MM.1S (cell line): Measurements from ENCODE around the gene ACSL4.

Experiments
- DNase-seq: peaks from one replicate; pipeline ENCODE4 v3.0.0-alpha.2; 2015
- H2AFZ ChIP-seq: fragments of 300-600 bp; sonication (generic); 2 replicates; pipeline ENCODE4 v1.6.0; 2016; ENCODE audit warnings: antibody characterized with exemption, low read length
- H3F3A ChIP-seq: fragments of 300-600 bp; sonication (generic); 2 replicates; pipeline ENCODE4 v1.6.1; 2016; ENCODE audit warnings: mild to moderate bottlenecking, antibody characterized with exemption, low read length, moderate library complexity, mixed read lengths; ENCODE audit not compliant: insufficient read depth
- H3K27ac ChIP-seq: fragments of 300-600 bp; sonication (generic); 2 replicates; pipeline ENCODE4 v1.5.1; 2016; ENCODE audit warnings: mild to moderate bottlenecking, low read length
- H3K27me3 ChIP-seq: fragments of 300-600 bp; sonication (generic); replicated peaks from 2 replicates; pipeline ENCODE4 v1.6.0; 2016; ENCODE audit warnings: low read length; ENCODE audit not compliant: insufficient read depth
- H3K36me3 ChIP-seq: fragments of 300-600 bp; sonication (generic); replicated peaks from 2 replicates; pipeline ENCODE4 v1.6.1; 2016; ENCODE audit warnings: mild to moderate bottlenecking, low read length, mixed read lengths; ENCODE audit not compliant: insufficient read depth
- H3K4me1 ChIP-seq: fragments of 300-600 bp; sonication (generic); 2 replicates; pipeline ENCODE4 v1.6.1; 2016; ENCODE audit warnings: low read length, mixed read lengths
- H3K4me2 ChIP-seq: fragments of 300-600 bp; sonication (generic); 2 replicates; pipeline ENCODE4 v1.6.0; 2016; ENCODE audit warnings: low read depth, low read length
- H3K4me3 ChIP-seq: fragments of 300-600 bp; sonication (generic); 2 replicates; pipeline ENCODE4 v1.5.1; 2016; ENCODE audit warnings: low read length, mixed read lengths
- H3K79me2 ChIP-seq: fragments of 300-600 bp; sonication (generic); 2 replicates; pipeline ENCODE4 v1.6.1; 2016; ENCODE audit warnings: mixed run types, low read length, mixed read lengths
- H3K9ac ChIP-seq: fragments of 300-600 bp; sonication (generic); 2 replicates; pipeline ENCODE4 v1.6.1; 2016; ENCODE audit warnings: low read length, mixed read lengths
- H3K9me2 ChIP-seq: fragments of 300-600 bp; sonication (generic); replicated peaks from 2 replicates; pipeline ENCODE4 v1.6.1; 2016; ENCODE audit warnings: mild to moderate bottlenecking, low read length, mixed read lengths; ENCODE audit not compliant: insufficient read depth
- H3K9me3 ChIP-seq: fragments of 300-600 bp; sonication (generic); replicated peaks from 2 replicates; pipeline ENCODE4 v1.6.1; 2016; ENCODE audit warnings: mild to moderate bottlenecking, low read length, mixed read lengths; ENCODE audit not compliant: insufficient read depth
- H4K20me1 ChIP-seq: fragments of 300-600 bp; sonication (generic); 2 replicates; pipeline ENCODE4 v1.6.1; 2016; ENCODE audit warnings: mild to moderate bottlenecking, low read length, moderate library complexity, mixed read lengths; ENCODE audit not compliant: insufficient read depth
- CTCF ChIP-seq: fragments of 300-600 bp; sonication (generic); IDR thresholded peaks from 2 replicates; pipeline ENCODE4 v1.5.1; 2016; ENCODE audit warnings: antibody characterized with exemption, low read length, mixed read lengths
- EZH2 ChIP-seq: fragments of 300-600 bp; sonication (generic); optimal IDR thresholded peaks from 2 replicates; pipeline ENCODE3; 2017; ENCODE audit warnings: low read depth, mild to moderate bottlenecking, antibody characterized with exemption, low read length, mixed read lengths
- EZH2phosphoT487 ChIP-seq: fragments of 300-600 bp; sonication (generic); IDR thresholded peaks from 2 replicates; pipeline ENCODE4 v1.6.1; 2018; ENCODE audit warnings: antibody characterized with exemption, low read length

Gene ACSL4

GRCh38 chrX:109619771-109620170, 113.3 kb downstream of the ACSL4 start:
- no peaks in the 10 kb centered on the region for H3K4me1 ChIP-seq
- no peaks in the 10 kb centered on the region for H3K36me3 ChIP-seq
- DNase-seq, result peak; percentile 13
- H2AFZ ChIP-seq, result no peak overlapping the region
- no peak overlapping the region for H3K4me2 ChIP-seq
- H3K27me3 ChIP-seq, result no peaks in the 10 kb centered on the region
- no peaks in the 10 kb centered on the region for H3K9me2 ChIP-seq
- no peaks in the 10 kb centered on the region for H4K20me1 ChIP-seq
- no peaks in the 10 kb centered on the region for H3K9me3 ChIP-seq
- H3K27ac ChIP-seq, result no peak overlapping the region
- H3K79me2 ChIP-seq, result no peaks in the 10 kb centered on the region
- no peak overlapping the region for H3K9ac ChIP-seq
- no peak for TF ChIP-seq EZH2phosphoT487
- no peak for TF ChIP-seq CTCF
- no peak for TF ChIP-seq EZH2
- no peak overlapping the region for H3K4me3 ChIP-seq
- H3F3A ChIP-seq, result no peaks in the 10 kb centered on the region

- Histone ChIP-seq H3K4me3 (no peak overlapping the region), H3K4me2 (no peak overlapping the region), H3K9me2 (no peaks in the 10 kb centered on the region), H3K36me3 (no peaks in the 10 kb centered on the region), H3K9me3 (no peaks in the 10 kb centered on the region), H3K9ac (no peak overlapping the region), H3K27ac (no peak overlapping the region), H3K27me3 (no peaks in the 10 kb centered on the region), H3F3A (no peaks in the 10 kb centered on the region), H3K79me2 (no peaks in the 10 kb centered on the region), H2AFZ (no peak overlapping the region), H4K20me1 (no peaks in the 10 kb centered on the region), H3K4me1 (no peaks in the 10 kb centered on the region)
- TF ChIP-seq CTCF (no peak), EZH2phosphoT487 (no peak), EZH2 (no peak)
- DNase-seq, result no peak
Measured at GRCh38 chrX:109614951-109615350, 118.1 kb downstream of the ACSL4 start.

DNA sequence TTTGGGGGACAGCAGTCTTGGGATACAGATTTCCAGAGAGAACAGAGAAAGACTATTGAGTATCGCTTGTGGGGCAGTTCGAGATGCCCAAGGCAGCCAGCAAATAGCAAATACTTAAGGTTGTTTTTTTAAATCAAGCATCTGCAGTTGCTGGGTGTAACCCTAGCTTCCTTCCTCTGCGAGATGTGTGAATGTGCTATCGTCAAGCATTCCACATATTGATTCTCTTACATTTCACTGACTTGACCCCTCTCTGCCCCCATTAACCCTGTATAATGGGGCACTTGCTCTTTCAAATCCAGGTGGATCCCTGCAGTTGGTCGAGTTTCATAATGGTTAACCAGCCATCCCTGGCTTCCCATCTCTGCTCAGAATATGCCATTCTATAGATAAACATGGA, 131.6 kb downstream of the ACSL4 start:
- DNase-seq, result no peak
- Histone ChIP-seq H2AFZ (no peak overlapping the region), H3K27ac (no peak overlapping the region), H3K4me3 (no peak overlapping the region), H3K79me2 (no peaks in the 10 kb centered on the region), H3K4me1 (no peaks in the 10 kb centered on the region), H4K20me1 (no peaks in the 10 kb centered on the region), H3K9ac (no peak overlapping the region), H3K9me3 (no peaks in the 10 kb centered on the region), H3K27me3 (no peaks in the 10 kb centered on the region), H3K36me3 (no peaks in the 10 kb centered on the region), H3F3A (no peaks in the 10 kb centered on the region), H3K4me2 (no peak overlapping the region), H3K9me2 (no peaks in the 10 kb centered on the region)
- TF ChIP-seq CTCF (no peak), EZH2 (no peak), EZH2phosphoT487 (no peak)

GRCh38 chrX:109600237-109600651, 132.8 kb downstream of the ACSL4 start:
- Histone ChIP-seq H3K4me1 (no peaks in the 10 kb centered on the region), H2AFZ (no peak overlapping the region), H3K9me2 (no peaks in the 10 kb centered on the region), H3K79me2 (no peaks in the 10 kb centered on the region), H3F3A (no peaks in the 10 kb centered on the region), H3K9me3 (no peaks in the 10 kb centered on the region), H3K4me2 (no peak overlapping the region), H3K27ac (no peak overlapping the region), H4K20me1 (no peaks in the 10 kb centered on the region), H3K4me3 (no peak overlapping the region), H3K36me3 (no peaks in the 10 kb centered on the region), H3K27me3 (no peaks in the 10 kb centered on the region), H3K9ac (no peak overlapping the region)
- DNase-seq, result no peak
- TF ChIP-seq CTCF, result no peak
- no peak for TF ChIP-seq EZH2
- no peak for TF ChIP-seq EZH2phosphoT487
